A549 (cell line): ENCODE measurements around the gene CHD9. TPM values are rescaled to one million over a fixed set of nuclear protein-coding genes. Genes with fewer than 3 reads are reported as not detected.

ENCODE experiments used
- ATAC-seq, 2 experiments: fragments of 200-7000 bp in 1 of 2; fragments of >200 bp in 1 of 2; cut with Nextera tagmentation in 1 of 2; cut with Tn5 transposase in 1 of 2; 3 replicates each; pipeline versions ENCODE4 v1.8.0 to v1.9.1; 2018 to 2020; ENCODE audit warnings: mild to moderate bottlenecking in 1 of 2, moderate library complexity in 1 of 2
- CTCF ChIA-PET: fragments of 300-600 bp; sonication (Branson Sonifier 250); formaldehyde crosslinking; extraction: SDS; loops from one replicate; lab custom pipeline; 2021; ENCODE audit warnings: antibody characterized with exemption, inconsistent platforms; lab: Yijun Ruan, JAX
- POLR2A ChIA-PET: fragments of 350-600 bp; formaldehyde crosslinking; extraction: SDS; loops from one replicate; lab custom pipeline; 2021; ENCODE audit warnings: antibody characterized with exemption, inconsistent platforms; lab: Yijun Ruan, JAX
- DNase-seq, 2 experiments: peaks; one replicate each; pipeline versions ENCODE4 v3.0.0 to v3.0.0-alpha.2; 2011 to 2016; ENCODE audit warnings: low read depth in 1 of 2, low spot score in 1 of 2
- FAIRE-seq: peaks from 2 replicates; lab custom pipeline; 2011; peaks lifted over from hg19 to GRCh38; lab: Jason Lieb, UNC
- H3K27ac ChIP-seq, 2 experiments: fragments of >200 bp; sonication (Bioruptor Twin); formaldehyde crosslinking; 3 replicates each; pipeline ENCODE4 v1.5.1; 2016 to 2017
- H3K4me1 ChIP-seq: fragments of >200 bp; sonication (Bioruptor Twin); formaldehyde crosslinking; 3 replicates; pipeline ENCODE4 v1.6.1; 2016
- H3K4me2 ChIP-seq: fragments of >200 bp; sonication (Bioruptor Twin); formaldehyde crosslinking; 3 replicates; pipeline ENCODE4 v1.6.1; 2016
- H3K4me3 ChIP-seq: fragments of >200 bp; sonication (Bioruptor Twin); formaldehyde crosslinking; 3 replicates; pipeline ENCODE4 v1.5.1; 2016
- H3K9me3 ChIP-seq: fragments of >200 bp; sonication (Bioruptor Twin); formaldehyde crosslinking; 3 replicates; pipeline ENCODE4 v1.6.1; 2016
- CHD2 ChIP-seq: fragments of 150-350 bp; IDR thresholded peaks from 2 replicates; pipeline ENCODE4 v1.6.1; 2014; ENCODE audit warnings: low read length; ENCODE audit not compliant: partially characterized antibody
- CHD4 ChIP-seq: fragments of 200-600 bp; sonication (generic); IDR thresholded peaks from 2 replicates; pipeline ENCODE4 v1.6.1; 2016; ENCODE audit warnings: antibody characterized with exemption, mild to moderate bottlenecking, borderline replicate concordance
- EP300 ChIP-seq, 2 experiments: fragments of >200 bp; sonication (Bioruptor Twin); formaldehyde crosslinking; IDR thresholded peaks; 2 replicates in 1 of 2; 3 replicates in 1 of 2; pipeline ENCODE4 v1.6.1; 2016 to 2017
- ESRRA ChIP-seq: fragments of 150-350 bp; IDR thresholded peaks from 2 replicates; pipeline ENCODE4 v1.6.1; 2014; ENCODE audit warnings: mild to moderate bottlenecking, low read length, borderline replicate concordance
- FOSB ChIP-seq: fragments of 250-450 bp; sonication (Bioruptor Pico); IDR thresholded peaks from 2 replicates; pipeline ENCODE4 v1.5.0; 2020; ENCODE audit warnings: mild to moderate bottlenecking, moderate library complexity
- FOSL2 ChIP-seq, 2 experiments: fragments of 450-650 bp in 1 of 2; fragments of >200 bp in 1 of 2; sonication (Bioruptor Twin) in 1 of 2; formaldehyde crosslinking; IDR thresholded peaks; 2 replicates each; pipeline versions ENCODE4 v1.5.0 to v1.6.1; 2016 to 2020; ENCODE audit warnings: mild to moderate bottlenecking in 1 of 2, moderate library complexity in 1 of 2
- FOXS1 ChIP-seq: fragments of 250-450 bp; sonication (Bioruptor Pico); IDR thresholded peaks from 2 replicates; pipeline ENCODE4 v1.5.0; 2020; ENCODE audit warnings: mild to moderate bottlenecking, moderate library complexity
- GATA3 ChIP-seq: IDR thresholded peaks from 2 replicates; pipeline ENCODE4 v1.6.1; 2012; ENCODE audit warnings: borderline replicate concordance
- HOXB13 ChIP-seq: fragments of 250-450 bp; sonication (Bioruptor Pico); IDR thresholded peaks from 2 replicates; pipeline ENCODE4 v1.5.0; 2020; ENCODE audit warnings: low read depth, mild to moderate bottlenecking, moderate library complexity
- HOXB5 ChIP-seq: fragments of 250-450 bp; sonication (Bioruptor Pico); IDR thresholded peaks from 2 replicates; pipeline ENCODE4 v1.5.0; 2020; ENCODE audit warnings: mild to moderate bottlenecking, moderate library complexity
- JUN ChIP-seq, 2 experiments: fragments of >200 bp; sonication (Bioruptor Twin); formaldehyde crosslinking; IDR thresholded peaks; 2 replicates in 1 of 2; 3 replicates in 1 of 2; pipeline ENCODE4 v1.6.1; 2016 to 2017
- KDM5A ChIP-seq: fragments of 200-600 bp; sonication (generic); IDR thresholded peaks from 2 replicates; pipeline ENCODE4 v1.6.1; 2016; ENCODE audit warnings: antibody characterized with exemption, mild to moderate bottlenecking
- MAFK ChIP-seq: fragments of 450-650 bp; IDR thresholded peaks from 2 replicates; pipeline ENCODE4 v1.6.1; 2014; ENCODE audit not compliant: partially characterized antibody
- NPAS2 ChIP-seq: fragments of 250-450 bp; sonication (Bioruptor Pico); IDR thresholded peaks from 2 replicates; pipeline ENCODE4 v1.8.0; 2022; ENCODE audit warnings: mild to moderate bottlenecking, moderate library complexity, borderline replicate concordance
- NR3C1 ChIP-seq: fragments of >200 bp; sonication (Bioruptor Twin); formaldehyde crosslinking; IDR thresholded peaks from 3 replicates; pipeline ENCODE4 v1.6.1; 2017
- POLR2A ChIP-seq: IDR thresholded peaks from 2 replicates; pipeline ENCODE4 v1.6.1; 2012; ENCODE audit warnings: mild to moderate bottlenecking, low read length
- POLR2AphosphoS2 ChIP-seq: conservative IDR thresholded peaks from 2 replicates; pipeline ENCODE4 v1.6.1; 2012; ENCODE audit warnings: low read length, improper control_type of control experiment, inconsistent platforms
- RARB ChIP-seq: fragments of 250-450 bp; sonication (Bioruptor Pico); IDR thresholded peaks from 2 replicates; pipeline ENCODE4 v1.8.0; 2021; ENCODE audit warnings: mild to moderate bottlenecking, moderate library complexity
- RCOR1 ChIP-seq: fragments of 150-350 bp; IDR thresholded peaks from 2 replicates; pipeline ENCODE4 v1.6.1; 2014; ENCODE audit warnings: antibody characterized with exemption, low read length, low read depth
- SREBF2 ChIP-seq: fragments of 450-650 bp; IDR thresholded peaks from 2 replicates; pipeline ENCODE4 v1.6.1; 2014; ENCODE audit warnings: mild to moderate bottlenecking, moderate library complexity
- TP53 ChIP-seq: fragments of 250-450 bp; sonication (Bioruptor Pico); IDR thresholded peaks from 2 replicates; pipeline ENCODE4 v1.5.0; 2021; ENCODE audit warnings: mild to moderate bottlenecking, moderate library complexity
- ZFP36 ChIP-seq: fragments of 450-650 bp; IDR thresholded peaks from 2 replicates; pipeline ENCODE4 v1.6.1; 2014; ENCODE audit warnings: borderline replicate concordance; ENCODE audit not compliant: partially characterized antibody
- ZNF302 ChIP-seq: fragments of 250-450 bp; sonication (Bioruptor Pico); IDR thresholded peaks from 2 replicates; pipeline ENCODE4 v1.9.0; 2021; ENCODE audit warnings: inconsistent platforms, mild to moderate bottlenecking, moderate library complexity
- WGBS: methylation state at CpG from one replicate; pipeline ENCODE4 v1.1.6; 2017; ENCODE audit errors: missing lambda C conversion rate; 5-methylcytosine and 5-hydroxymethylcytosine counted together
- polyA plus RNA-seq, 4 experiments: library from polyadenylated mRNA; depleted of rRNA in 3 of 4; stranded (reverse); fragments of >200 nt; fragmentation: RNase III in 1 of 4; extraction: RNeasy Plus Mini Kit Qiagen cat#74134 plus additional on column Dnase treatment in 1 of 4; gene quantifications; 2 replicates in 3 of 4; 3 replicates in 1 of 4; pipeline ENCODE4 v1.2.3, GENCODE V29; 2011 to 2017
- TF ChIP-seq, protein P1 (sequence below): fragments of 250-450 bp; sonication (Bioruptor Pico); IDR thresholded peaks from 2 replicates; pipeline ENCODE4 v1.5.0; 2020; ENCODE audit warnings: low read depth, mild to moderate bottlenecking, moderate library complexity
- TF ChIP-seq, protein P2 (sequence below): fragments of 200-600 bp; sonication (generic); IDR thresholded peaks from 2 replicates; pipeline ENCODE4 v1.6.1; 2016; ENCODE audit warnings: antibody characterized with exemption, mild to moderate bottlenecking, moderate library complexity
- TF ChIP-seq, protein P3 (sequence below): IDR thresholded peaks from 2 replicates; pipeline ENCODE4 v1.6.1; 2012
- TF ChIP-seq, protein P4 (sequence below): fragments of >200 bp; sonication (Bioruptor Twin); formaldehyde crosslinking; IDR thresholded peaks from 2 replicates; pipeline ENCODE4 v1.6.1; 2016
- TF ChIP-seq, protein P5 (sequence below): fragments of 150-350 bp; IDR thresholded peaks from 2 replicates; pipeline ENCODE4 v1.6.1; 2014; ENCODE audit warnings: low read depth, mild to moderate bottlenecking, low read length
- TF ChIP-seq, protein P6 (sequence below): IDR thresholded peaks from 2 replicates; pipeline ENCODE4 v1.6.1; 2012; ENCODE audit warnings: low read depth, borderline replicate concordance
- TF ChIP-seq, protein P7 (sequence below): fragments of >200 bp; sonication (Bioruptor Twin); formaldehyde crosslinking; IDR thresholded peaks from 3 replicates; pipeline ENCODE4 v1.5.1; 2016

CHD9 gene
- polyA plus RNA-seq, 2 of the 4 experiments (the other 2 are of a cell fraction), result 17.8 to 51.6 TPM

DNA sequence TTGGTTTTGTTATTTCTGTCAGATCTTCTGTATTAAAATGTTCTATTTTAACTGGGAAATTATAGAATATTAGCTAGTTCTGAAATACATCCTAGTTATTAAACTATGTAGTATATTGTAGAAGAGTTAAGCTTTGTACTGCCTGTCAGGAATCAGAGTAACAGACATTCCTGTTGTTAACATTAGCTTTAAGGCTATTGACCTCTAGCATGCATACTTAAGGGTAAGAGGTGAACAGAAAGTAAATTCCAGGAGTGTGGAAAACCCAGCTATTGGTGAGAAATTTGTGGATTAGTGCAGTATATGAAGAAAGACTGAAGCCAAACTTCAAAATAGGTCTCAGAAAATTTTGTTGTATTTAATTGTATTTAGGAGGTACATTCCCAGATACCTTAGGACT, 111.3 kb downstream of the CHD9 start:
- no peak overlapping the region for H3K27ac ChIP-seq
- POLR2A ChIA-PET, result no interaction called here
- H3K4me3 ChIP-seq, result no peak overlapping the region
- no peaks in the 10 kb centered on the region for H3K9me3 ChIP-seq
- CTCF ChIA-PET, result interaction anchor here (1.8 kb wide), 1 partner anchor 111 kb away, joined by 10 read pairs; the partner anchor contains the start of gene CHD9
- H3K4me1 ChIP-seq, result no peaks in the 10 kb centered on the region
- FAIRE-seq (no peak), ATAC-seq (no peak), DNase-seq (no peak)
- no peak overlapping the region for H3K4me2 ChIP-seq
- TF ChIP-seq CHD4 (no peak), FOSB (CRISPR knock-in tag) (no peak), FOXS1 (no peak), CHD2 (no peak), HOXB5 (CRISPR knock-in tag) (no peak), MAFK (no peak), NPAS2 (no peak), EP300 (IDR thresholded peaks at IDR 0.05) (no peak), ZNF302 (CRISPR knock-in tag) (no peak), GATA3 (no peak), KDM5A (no peak), NR3C1 (no peak), ESRRA (no peak), ZFP36 (no peak)
- TF ChIP-seq, protein P1, sequence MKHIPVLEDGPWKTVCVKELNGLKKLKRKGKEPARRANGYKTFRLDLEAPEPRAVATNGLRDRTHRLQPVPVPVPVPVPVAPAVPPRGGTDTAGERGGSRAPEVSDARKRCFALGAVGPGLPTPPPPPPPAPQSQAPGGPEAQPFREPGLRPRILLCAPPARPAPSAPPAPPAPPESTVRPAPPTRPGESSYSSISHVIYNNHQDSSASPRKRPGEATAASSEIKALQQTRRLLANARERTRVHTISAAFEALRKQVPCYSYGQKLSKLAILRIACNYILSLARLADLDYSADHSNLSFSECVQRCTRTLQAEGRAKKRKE, result no peak
- TF ChIP-seq, protein P2, sequence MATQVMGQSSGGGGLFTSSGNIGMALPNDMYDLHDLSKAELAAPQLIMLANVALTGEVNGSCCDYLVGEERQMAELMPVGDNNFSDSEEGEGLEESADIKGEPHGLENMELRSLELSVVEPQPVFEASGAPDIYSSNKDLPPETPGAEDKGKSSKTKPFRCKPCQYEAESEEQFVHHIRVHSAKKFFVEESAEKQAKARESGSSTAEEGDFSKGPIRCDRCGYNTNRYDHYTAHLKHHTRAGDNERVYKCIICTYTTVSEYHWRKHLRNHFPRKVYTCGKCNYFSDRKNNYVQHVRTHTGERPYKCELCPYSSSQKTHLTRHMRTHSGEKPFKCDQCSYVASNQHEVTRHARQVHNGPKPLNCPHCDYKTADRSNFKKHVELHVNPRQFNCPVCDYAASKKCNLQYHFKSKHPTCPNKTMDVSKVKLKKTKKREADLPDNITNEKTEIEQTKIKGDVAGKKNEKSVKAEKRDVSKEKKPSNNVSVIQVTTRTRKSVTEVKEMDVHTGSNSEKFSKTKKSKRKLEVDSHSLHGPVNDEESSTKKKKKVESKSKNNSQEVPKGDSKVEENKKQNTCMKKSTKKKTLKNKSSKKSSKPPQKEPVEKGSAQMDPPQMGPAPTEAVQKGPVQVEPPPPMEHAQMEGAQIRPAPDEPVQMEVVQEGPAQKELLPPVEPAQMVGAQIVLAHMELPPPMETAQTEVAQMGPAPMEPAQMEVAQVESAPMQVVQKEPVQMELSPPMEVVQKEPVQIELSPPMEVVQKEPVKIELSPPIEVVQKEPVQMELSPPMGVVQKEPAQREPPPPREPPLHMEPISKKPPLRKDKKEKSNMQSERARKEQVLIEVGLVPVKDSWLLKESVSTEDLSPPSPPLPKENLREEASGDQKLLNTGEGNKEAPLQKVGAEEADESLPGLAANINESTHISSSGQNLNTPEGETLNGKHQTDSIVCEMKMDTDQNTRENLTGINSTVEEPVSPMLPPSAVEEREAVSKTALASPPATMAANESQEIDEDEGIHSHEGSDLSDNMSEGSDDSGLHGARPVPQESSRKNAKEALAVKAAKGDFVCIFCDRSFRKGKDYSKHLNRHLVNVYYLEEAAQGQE, result no peak
- TF ChIP-seq, protein P3, sequence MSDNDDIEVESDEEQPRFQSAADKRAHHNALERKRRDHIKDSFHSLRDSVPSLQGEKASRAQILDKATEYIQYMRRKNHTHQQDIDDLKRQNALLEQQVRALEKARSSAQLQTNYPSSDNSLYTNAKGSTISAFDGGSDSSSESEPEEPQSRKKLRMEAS, result no peak
- TF ChIP-seq, protein P4, sequence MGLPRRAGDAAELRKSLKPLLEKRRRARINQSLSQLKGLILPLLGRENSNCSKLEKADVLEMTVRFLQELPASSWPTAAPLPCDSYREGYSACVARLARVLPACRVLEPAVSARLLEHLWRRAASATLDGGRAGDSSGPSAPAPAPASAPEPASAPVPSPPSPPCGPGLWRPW, result no peak

DNA sequence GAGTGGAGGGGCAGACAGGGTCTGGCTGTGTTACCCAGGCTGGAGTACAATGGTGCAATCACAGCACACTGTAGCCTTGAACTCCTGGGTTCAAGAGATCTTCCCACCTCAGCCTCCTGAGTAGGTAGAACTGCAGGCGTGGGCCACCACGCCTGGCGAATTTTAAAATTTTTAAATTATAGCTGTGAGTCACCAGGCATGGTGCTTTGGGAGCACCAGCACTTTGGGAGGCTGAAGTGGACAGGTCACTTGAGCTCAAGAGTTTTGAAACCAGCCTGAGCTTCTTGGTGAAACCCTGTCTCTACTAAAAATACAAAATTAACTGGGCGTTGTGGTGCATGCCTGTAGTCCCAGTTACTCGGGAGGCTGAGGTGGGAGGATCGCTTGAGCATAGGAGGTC, 114.0 kb downstream of the CHD9 start:
- CTCF ChIA-PET, result interaction anchor here (1.1 to 1.7 kb wide), 4 partner anchors 9 to 86 kb away, joined by 3 to 6 read pairs (median 4); no protein-coding TSS in a partner anchor
- ATAC-seq, result no peak

More for the DNA sequence above, 114.0 kb downstream of the CHD9 start:
- 90% methylated on average over 6 of the region's 6 CpGs for WGBS
- FAIRE-seq, result no peak
- H3K4me1 ChIP-seq, result no peaks in the 10 kb centered on the region
- TF ChIP-seq HOXB13 (CRISPR knock-in tag) (no peak), RCOR1 (no peak), CHD4 (no peak), POLR2AphosphoS2 (no peak), RARB (no peak), FOSL2 (IDR thresholded peaks at IDR 0.05) (no peak), FOSL2 (CRISPR knock-in tag; IDR thresholded peaks at IDR 0.05) (no peak), TP53 (CRISPR knock-in tag) (no peak), POLR2A (no peak), SREBF2 (no peak), FOSB (CRISPR knock-in tag) (no peak), JUN (IDR thresholded peaks at IDR 0.05) (no peak), CHD2 (no peak)
- TF ChIP-seq, protein P5, sequence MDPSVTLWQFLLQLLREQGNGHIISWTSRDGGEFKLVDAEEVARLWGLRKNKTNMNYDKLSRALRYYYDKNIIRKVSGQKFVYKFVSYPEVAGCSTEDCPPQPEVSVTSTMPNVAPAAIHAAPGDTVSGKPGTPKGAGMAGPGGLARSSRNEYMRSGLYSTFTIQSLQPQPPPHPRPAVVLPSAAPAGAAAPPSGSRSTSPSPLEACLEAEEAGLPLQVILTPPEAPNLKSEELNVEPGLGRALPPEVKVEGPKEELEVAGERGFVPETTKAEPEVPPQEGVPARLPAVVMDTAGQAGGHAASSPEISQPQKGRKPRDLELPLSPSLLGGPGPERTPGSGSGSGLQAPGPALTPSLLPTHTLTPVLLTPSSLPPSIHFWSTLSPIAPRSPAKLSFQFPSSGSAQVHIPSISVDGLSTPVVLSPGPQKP, result no peak
- TF ChIP-seq, protein P6, sequence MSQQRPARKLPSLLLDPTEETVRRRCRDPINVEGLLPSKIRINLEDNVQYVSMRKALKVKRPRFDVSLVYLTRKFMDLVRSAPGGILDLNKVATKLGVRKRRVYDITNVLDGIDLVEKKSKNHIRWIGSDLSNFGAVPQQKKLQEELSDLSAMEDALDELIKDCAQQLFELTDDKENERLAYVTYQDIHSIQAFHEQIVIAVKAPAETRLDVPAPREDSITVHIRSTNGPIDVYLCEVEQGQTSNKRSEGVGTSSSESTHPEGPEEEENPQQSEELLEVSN, result no peak
- TF ChIP-seq, protein P7, sequence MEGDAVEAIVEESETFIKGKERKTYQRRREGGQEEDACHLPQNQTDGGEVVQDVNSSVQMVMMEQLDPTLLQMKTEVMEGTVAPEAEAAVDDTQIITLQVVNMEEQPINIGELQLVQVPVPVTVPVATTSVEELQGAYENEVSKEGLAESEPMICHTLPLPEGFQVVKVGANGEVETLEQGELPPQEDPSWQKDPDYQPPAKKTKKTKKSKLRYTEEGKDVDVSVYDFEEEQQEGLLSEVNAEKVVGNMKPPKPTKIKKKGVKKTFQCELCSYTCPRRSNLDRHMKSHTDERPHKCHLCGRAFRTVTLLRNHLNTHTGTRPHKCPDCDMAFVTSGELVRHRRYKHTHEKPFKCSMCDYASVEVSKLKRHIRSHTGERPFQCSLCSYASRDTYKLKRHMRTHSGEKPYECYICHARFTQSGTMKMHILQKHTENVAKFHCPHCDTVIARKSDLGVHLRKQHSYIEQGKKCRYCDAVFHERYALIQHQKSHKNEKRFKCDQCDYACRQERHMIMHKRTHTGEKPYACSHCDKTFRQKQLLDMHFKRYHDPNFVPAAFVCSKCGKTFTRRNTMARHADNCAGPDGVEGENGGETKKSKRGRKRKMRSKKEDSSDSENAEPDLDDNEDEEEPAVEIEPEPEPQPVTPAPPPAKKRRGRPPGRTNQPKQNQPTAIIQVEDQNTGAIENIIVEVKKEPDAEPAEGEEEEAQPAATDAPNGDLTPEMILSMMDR, result no peak
- no peak overlapping the region for H3K4me2 ChIP-seq
- no peak overlapping the region for H3K27ac ChIP-seq
- POLR2A ChIA-PET, result no interaction called here
- H3K4me3 ChIP-seq, result no peak overlapping the region
- H3K9me3 ChIP-seq, result no peaks in the 10 kb centered on the region
- DNase-seq, result no peak
